Activated T-cell treated with anti-CD3 and anti-CD28 coated beads for 24 hours (primary cell): ENCODE data around the gene C10orf105.

Experiments used
- DNase-seq: peaks from one replicate; pipeline ENCODE4 v3.0.0-alpha.2; 2020; ENCODE audit warnings: low read depth

The C10orf105 gene

GRCh38 chr10:71675295-71675970, 44.1 kb downstream of the C10orf105 start:
- DNase-seq = no peak

DNA sequence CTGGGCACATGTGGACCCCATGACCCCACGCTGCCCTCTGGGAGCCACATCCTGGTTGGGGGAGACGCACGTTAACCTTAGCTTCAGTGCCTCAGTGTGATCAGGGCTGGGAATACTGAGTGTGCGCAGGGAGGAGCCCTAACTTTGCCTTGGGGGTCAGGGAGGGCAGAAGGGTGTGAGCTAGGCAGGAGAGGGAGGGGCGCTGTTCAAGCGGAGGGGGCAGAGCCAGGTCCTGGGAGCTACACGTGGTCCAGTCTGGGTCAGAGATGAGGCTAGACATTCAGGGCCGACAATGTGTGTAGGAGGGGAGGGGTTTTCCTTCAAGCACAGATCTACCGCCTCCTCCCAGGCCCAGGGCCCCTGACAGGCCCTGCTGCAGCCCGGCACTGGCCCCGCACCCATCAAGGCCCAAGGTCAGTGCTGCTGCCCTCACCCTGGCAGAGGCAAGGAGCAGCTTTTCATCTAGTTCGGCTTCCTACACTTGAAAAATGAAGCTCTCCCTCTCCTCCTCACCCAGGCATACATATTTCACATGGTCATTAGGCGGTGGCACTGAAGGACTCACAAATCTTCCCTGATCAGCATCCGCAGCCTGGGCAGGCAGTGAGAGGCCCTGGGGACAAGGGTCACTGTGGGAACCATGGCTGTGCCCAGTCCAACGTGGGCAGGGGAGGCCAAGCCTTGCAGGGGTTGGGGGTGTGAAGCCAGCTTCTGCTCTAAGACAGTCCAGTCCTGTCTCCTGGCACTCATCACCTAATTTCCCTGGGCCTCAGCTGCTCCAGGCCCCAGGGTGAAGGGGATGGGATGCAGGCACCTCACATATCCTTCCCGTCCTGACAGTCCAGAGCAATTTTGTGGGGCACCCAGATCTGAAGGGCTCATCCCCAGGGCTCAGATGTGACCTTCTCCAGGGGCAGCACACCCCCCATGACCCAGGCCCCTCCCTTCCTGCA, 47.3 kb downstream of the C10orf105 start:
- no peak for DNase-seq

DNA sequence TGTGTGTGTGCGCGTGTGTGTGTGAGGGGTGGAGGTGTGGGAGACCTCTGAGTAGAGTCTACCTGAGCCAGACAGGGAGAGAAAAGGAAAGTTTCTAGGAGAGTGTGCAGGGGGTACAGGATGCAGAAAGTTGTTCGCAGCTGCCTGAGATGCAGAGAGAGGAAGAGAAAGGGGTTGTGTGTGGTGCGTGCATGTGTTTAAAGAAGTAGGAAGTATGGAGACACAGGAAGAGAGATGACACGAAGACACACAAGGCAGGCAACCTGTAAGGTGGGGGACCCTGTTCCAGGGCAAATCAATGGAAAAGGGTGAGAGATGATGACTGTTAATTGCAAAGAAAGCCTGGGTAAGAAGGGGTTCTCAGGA, 52.2 kb downstream of the C10orf105 start:
- DNase-seq = no peak

DNA sequence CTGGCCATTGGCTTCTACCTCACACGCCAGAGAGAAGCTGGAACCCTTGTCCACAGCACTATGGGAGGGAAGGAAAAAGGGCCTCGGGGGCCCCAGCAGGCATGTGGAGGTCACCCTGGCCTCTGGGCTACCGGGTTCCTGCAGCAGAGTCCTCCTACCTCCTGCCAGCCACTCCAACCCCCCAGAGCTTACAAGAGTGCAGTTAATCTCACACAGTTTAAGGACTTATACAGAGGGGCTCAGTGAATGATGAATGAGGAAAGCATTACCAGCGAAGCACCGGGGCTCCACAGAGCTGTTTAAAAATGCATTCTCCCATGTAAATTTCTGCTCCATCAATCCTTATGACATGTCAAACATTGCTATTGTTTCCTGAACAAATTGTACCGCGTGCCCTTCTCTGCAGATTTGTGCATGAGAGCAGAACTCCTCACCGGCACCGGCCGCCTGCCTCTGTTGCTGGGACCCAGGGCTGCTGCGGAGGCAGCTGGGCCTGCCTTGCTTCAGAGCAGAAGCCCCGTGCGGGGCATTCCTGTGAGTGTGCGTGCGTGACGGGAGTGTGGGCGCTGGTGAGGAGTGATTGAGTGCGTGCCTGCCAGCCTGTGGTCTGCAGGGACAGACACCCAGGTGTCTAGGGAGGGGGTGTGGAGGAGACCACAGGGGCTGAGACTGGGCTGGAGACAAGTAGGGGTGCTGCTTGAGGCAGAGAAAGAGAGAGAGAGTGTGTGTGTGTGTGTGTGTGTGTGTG, 52.8 kb downstream of the C10orf105 start:
- no peak for DNase-seq

GRCh38 chr10:71665456-71665855, 54.1 kb downstream of the C10orf105 start:
- DNase-seq = no peak

DNA sequence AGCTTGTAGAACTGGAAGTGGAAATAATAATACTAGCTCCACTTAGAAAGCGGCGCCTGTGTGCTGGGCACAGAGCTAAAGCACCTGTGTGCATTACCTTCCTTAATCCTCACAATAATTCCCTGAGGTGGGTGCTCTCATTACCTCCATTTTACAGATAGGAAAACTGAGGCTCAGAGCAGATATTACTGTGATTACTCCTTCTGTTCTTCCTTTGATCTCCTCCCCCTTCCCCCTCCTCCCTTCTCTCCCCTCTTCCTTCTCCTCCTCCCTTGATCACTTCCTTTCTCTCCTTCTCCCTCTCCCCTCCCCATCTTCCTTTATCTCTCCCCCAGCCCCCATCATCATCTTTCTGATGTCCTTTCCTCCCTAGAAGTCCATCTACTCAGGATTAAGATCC, 55.0 kb downstream of the C10orf105 start:
- no peak for DNase-seq

DNA sequence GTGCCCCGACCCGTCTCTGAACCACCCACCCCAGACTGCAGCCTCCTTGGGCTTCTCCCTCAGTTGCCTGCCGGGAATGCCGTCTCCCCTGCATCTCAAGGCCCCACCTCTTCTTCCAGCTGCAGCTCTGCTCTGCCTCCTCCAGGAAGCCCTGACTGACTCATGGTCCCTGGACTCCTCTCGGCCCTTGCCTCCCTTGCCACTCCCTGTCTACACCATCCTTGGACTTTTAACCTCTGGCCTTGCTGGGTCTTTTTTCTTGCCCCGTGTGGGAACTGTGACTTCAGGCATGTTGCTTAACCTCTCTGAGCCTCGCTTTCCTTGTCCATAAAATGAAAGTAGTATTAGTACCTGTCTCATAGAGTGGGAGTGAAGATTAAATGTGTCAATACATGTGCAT, 56.3 kb downstream of the C10orf105 start:
- no peak for DNase-seq

GRCh38 chr10:71661779-71662336, 57.7 kb downstream of the C10orf105 start:
- DNase-seq = no peak
